CD14-positive monocyte (primary cell): ENCODE measurements around the gene IDH1. TPM values are rescaled to one million over a fixed set of nuclear protein-coding genes. Genes with fewer than 3 reads are reported as not detected.

ENCODE experiments used
- DNase-seq, 3 donors: peaks; one replicate each; pipeline ENCODE4 v3.0.0-alpha.2; 2011 to 2022
- H2AFZ ChIP-seq: 2 replicates; pipeline ENCODE4 v1.6.0; 2012; ENCODE audit warnings: mild to moderate bottlenecking, low read depth, low read length, inconsistent platforms; ENCODE audit not compliant: insufficient read depth, poor library complexity, severe bottlenecking
- H3K27ac ChIP-seq, 2 donors: 1 replicate in 1 of 2; 2 replicates in 1 of 2; pipeline ENCODE4 v1.5.1; 2012 to 2013; ENCODE audit warnings: low read length in 2 of 2, control low read depth in 1 of 2, inconsistent platforms in 1 of 2, low read depth in 1 of 2, mild to moderate bottlenecking in 1 of 2
- H3K27me3 ChIP-seq, 2 donors: one replicate each; pipeline versions ENCODE4 v1.6.0 to v1.6.1; 2011 to 2013; ENCODE audit warnings: low read length in 2 of 2; ENCODE audit not compliant: control insufficient read depth in 2 of 2, insufficient read depth in 2 of 2
- H3K36me3 ChIP-seq, 2 donors: replicated peaks in 1 of 2; 1 replicate in 1 of 2; 2 replicates in 1 of 2; pipeline versions ENCODE4 v1.5.1 to v1.6.1; 2012 to 2013; ENCODE audit warnings: low read length in 2 of 2, control low read depth in 1 of 2, inconsistent platforms in 1 of 2, mild to moderate bottlenecking in 1 of 2; ENCODE audit not compliant: insufficient read depth in 2 of 2, control insufficient read depth in 1 of 2
- H3K4me1 ChIP-seq, 2 donors: 1 replicate in 1 of 2; 2 replicates in 1 of 2; pipeline versions ENCODE4 v1.5.1 to v1.6.1; 2012 to 2013; ENCODE audit warnings: low read length in 2 of 2, control low read depth in 1 of 2, inconsistent platforms in 1 of 2, mild to moderate bottlenecking in 1 of 2, moderate library complexity in 1 of 2; ENCODE audit not compliant: insufficient read depth in 2 of 2, control insufficient read depth in 1 of 2
- H3K4me2 ChIP-seq: replicated peaks from 2 replicates; pipeline ENCODE3; 2012; ENCODE audit warnings: low read length, moderate library complexity, mild to moderate bottlenecking; ENCODE audit not compliant: poor library complexity, severe bottlenecking; ENCODE audit errors: extremely low read depth
- H3K4me3 ChIP-seq, 3 experiments: fragments of 200-600 bp in 1 of 3; sonication (generic) in 1 of 3; replicated peaks in 1 of 3; 1 replicate in 2 of 3; 2 replicates in 1 of 3; pipeline ENCODE4 v1.5.1; 2011 to 2013; ENCODE audit warnings: low read length in 3 of 3, mild to moderate bottlenecking in 3 of 3, control low read depth in 2 of 3, low read depth in 2 of 3, inconsistent platforms in 1 of 3, moderate library complexity in 1 of 3
- H3K79me2 ChIP-seq: 2 replicates; pipeline ENCODE4 v1.6.0; 2012; ENCODE audit warnings: mild to moderate bottlenecking, control low read depth, inconsistent platforms, low read length, moderate library complexity; ENCODE audit not compliant: insufficient read depth
- H3K9ac ChIP-seq: 2 replicates; pipeline ENCODE4 v1.6.0; 2017; ENCODE audit warnings: low read length, mild to moderate bottlenecking; ENCODE audit not compliant: insufficient read depth, poor library complexity, severe bottlenecking
- H3K9me3 ChIP-seq, 2 donors: replicated peaks in 1 of 2; 1 replicate in 1 of 2; 2 replicates in 1 of 2; pipeline versions ENCODE4 v1.5.1 to v1.6.1; 2012 to 2013; ENCODE audit warnings: low read length in 2 of 2, control low read depth in 1 of 2; ENCODE audit not compliant: control insufficient read depth in 1 of 2, insufficient read depth in 1 of 2
- H4K20me1 ChIP-seq: 2 replicates; pipeline ENCODE4 v1.6.0; 2012; ENCODE audit warnings: mild to moderate bottlenecking, low read length, control low read depth, moderate library complexity; ENCODE audit not compliant: insufficient read depth
- H3K27ac Mint-ChIP-seq, 7 donors: one replicate each; pipeline ENCODE4 v1.8.0; 2020; ENCODE audit warnings: mild to moderate bottlenecking in 7 of 7, mixed read lengths in 7 of 7, moderate library complexity in 6 of 7, inconsistent platforms in 2 of 7
- H3K27me3 Mint-ChIP-seq, 3 donors: one replicate each; pipeline ENCODE4 v1.8.0; 2021 to 2022; ENCODE audit warnings: low read depth in 3 of 3, mild to moderate bottlenecking in 3 of 3, mixed read lengths in 3 of 3, moderate library complexity in 3 of 3, inconsistent platforms in 1 of 3
- H3K36me3 Mint-ChIP-seq, 2 donors: one replicate each; pipeline ENCODE4 v1.8.0; 2020; ENCODE audit warnings: mixed read lengths in 2 of 2, inconsistent platforms in 1 of 2, mild to moderate bottlenecking in 1 of 2
- H3K4me1 Mint-ChIP-seq: one replicate; pipeline ENCODE4 v1.8.0; 2020; ENCODE audit warnings: mild to moderate bottlenecking, mixed read lengths
- H3K4me3 Mint-ChIP-seq, 2 donors: one replicate each; pipeline ENCODE4 v1.8.0; 2020; ENCODE audit warnings: mild to moderate bottlenecking in 2 of 2, mixed read lengths in 2 of 2, moderate library complexity in 1 of 2
- H3K9me3 Mint-ChIP-seq, 7 donors: one replicate each; pipeline ENCODE4 v1.8.0; 2020 to 2022; ENCODE audit warnings: mixed read lengths in 7 of 7, mild to moderate bottlenecking in 6 of 7, moderate library complexity in 6 of 7, inconsistent platforms in 2 of 7
- WGBS: methylation state at CpG from one replicate; pipeline ENCODE4 v1.1.5; 2013; ENCODE audit warnings: missing lambda C conversion rate; ENCODE audit not compliant: insufficient coverage; 5-methylcytosine and 5-hydroxymethylcytosine counted together
- intact Hi-C, 2 donors: fragments of 100-400 bp; cut with micrococcal nuclease; formaldehyde crosslinking; loops; one replicate each; pipeline versions ENCODE4 v1.15.0 to v1.15.1; 2023
- polyA plus RNA-seq, 3 donors: library from polyadenylated mRNA; depleted of rRNA in 1 of 3; unstranded in 2 of 3; stranded (reverse) in 1 of 3; fragments of 300-500 nt in 2 of 3; fragments of >200 nt in 1 of 3; fragmentation: Illumina TruSeq in 2 of 3; gene quantifications; 1 replicate in 2 of 3; 2 replicates in 1 of 3; pipeline ENCODE4 v1.2.3, GENCODE V29; 2012 to 2021
- TF ChIP-seq, protein P1 (sequence below): fragments of 200-600 bp; IDR thresholded peaks from one replicate; pipeline ENCODE4 v1.8.0; 2022; ENCODE audit warnings: antibody characterized with exemption, mild to moderate bottlenecking

IDH1 gene
- polyA plus RNA-seq, 3 donors, result 33.6 to 120 (median 115) TPM

DNA sequence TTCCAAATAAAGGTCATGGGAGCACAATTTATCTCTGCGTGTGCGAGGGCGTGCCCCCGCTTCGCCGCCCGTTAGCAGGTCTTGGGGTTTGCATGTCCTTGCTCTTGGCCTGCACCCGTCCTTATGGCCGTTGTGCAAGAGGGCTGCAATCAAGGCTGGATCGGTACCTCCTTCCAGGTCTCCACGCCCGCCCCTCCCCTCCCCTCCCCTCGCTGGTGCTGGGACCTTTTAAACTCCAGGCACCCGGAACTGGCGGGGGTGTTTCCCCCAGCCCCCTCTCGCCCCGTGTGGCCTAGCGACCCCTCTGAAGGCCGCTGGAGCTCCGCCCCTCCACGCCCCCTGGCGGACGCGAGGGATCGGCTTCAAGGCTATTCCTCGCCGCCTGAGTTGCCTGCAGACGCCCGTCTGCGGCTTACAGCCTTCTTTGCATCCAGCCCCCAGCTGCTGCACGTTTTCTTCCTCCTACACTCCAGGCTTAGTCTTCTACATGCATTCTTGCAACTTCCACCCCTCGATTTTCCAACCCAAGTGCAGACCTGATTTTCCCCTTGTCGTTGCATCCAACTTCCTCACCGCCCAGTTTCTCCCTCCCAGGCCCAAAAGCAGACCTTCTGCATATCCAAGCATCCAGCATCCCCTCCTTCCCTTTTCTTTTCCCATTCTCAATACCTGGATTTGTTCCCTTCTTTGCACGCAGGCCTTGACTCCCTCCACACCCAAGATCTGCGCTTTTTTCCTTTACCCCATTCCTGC is 577 bp downstream of the IDH1 start:
- Histone ChIP-seq H3K4me2 (peak overlapping the region; percentile 97), H3K79me2 (peaks cover 56% of the 10 kb centered on the region), H2AFZ (peak overlapping the region; percentile 99), H3K9ac (peak overlapping the region; percentile 62), H3K4me1 (peaks cover 48 to 54% of the 10 kb centered on the region in 2 donors), H3K9me3 (no peaks in the 10 kb centered on the region), H4K20me1 (peaks cover 32% of the 10 kb centered on the region), H3K36me3 (peaks cover 16 to 29% of the 10 kb centered on the region in 2 donors), H3K27me3 (no peaks in the 10 kb centered on the region), H3K27ac (peak overlapping the region; percentile 62 to 69), H3K4me3 (peak overlapping the region; percentile 92 to 100 (median 97))
- Mint-ChIP-seq H3K4me3 (peak overlapping the region; percentile 88 to 97), H3K36me3 (peaks cover 17 to 19% of the 10 kb centered on the region in 2 donors), H3K27ac (peak overlapping the region; percentile 65 to 96 (median 88)), H3K9me3 (peaks cover 0 to 4% (median 0%) of the 10 kb centered on the region in 7 donors), H3K4me1 (peaks cover 53% of the 10 kb centered on the region), H3K27me3 (no peaks in the 10 kb centered on the region)
- intact Hi-C loops, result loop anchor here (2.0 to 10.0 kb wide), 4 partner anchors 15 to 1489 kb away; partner anchors contain the start of genes FASTKD2 (in 1 of the 2) and MDH1B (in 1 of the 2)
- WGBS, result under 1% methylated on average over 35 of the region's 36 CpGs
- DNase-seq, result peak; percentile 70 to 72 (median 71)
- TF ChIP-seq, protein P1, sequence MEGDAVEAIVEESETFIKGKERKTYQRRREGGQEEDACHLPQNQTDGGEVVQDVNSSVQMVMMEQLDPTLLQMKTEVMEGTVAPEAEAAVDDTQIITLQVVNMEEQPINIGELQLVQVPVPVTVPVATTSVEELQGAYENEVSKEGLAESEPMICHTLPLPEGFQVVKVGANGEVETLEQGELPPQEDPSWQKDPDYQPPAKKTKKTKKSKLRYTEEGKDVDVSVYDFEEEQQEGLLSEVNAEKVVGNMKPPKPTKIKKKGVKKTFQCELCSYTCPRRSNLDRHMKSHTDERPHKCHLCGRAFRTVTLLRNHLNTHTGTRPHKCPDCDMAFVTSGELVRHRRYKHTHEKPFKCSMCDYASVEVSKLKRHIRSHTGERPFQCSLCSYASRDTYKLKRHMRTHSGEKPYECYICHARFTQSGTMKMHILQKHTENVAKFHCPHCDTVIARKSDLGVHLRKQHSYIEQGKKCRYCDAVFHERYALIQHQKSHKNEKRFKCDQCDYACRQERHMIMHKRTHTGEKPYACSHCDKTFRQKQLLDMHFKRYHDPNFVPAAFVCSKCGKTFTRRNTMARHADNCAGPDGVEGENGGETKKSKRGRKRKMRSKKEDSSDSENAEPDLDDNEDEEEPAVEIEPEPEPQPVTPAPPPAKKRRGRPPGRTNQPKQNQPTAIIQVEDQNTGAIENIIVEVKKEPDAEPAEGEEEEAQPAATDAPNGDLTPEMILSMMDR, result peak; percentile 88

DNA sequence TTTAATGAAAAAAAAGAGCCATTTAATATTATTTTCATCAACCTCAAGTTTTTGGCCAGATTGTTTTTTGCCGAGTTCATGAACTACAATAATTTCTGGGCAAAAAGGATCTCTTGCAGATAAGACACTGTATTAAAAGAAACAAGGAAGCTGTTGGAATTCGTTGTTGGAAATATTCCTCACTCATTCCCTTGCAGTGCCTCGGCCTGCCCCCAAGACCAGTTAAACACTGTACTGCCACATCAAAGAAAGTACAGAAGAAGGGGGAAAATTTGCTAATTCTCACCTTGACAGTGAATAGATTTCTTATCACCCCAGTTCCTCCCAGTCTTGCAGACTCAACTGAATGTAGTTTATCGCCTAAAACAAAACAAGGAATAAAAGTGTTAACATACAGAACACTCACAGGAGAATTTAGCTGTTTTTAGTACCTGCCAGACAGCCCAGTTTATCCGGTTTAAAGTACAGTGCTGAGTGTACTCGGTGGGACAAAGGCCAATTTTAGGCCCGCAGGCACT is 1.2 kb downstream of the IDH1 start:
- Mint-ChIP-seq H3K27ac (peak overlapping the region; percentile 65 to 93 (median 88)), H3K9me3 (peaks cover 0 to 1% (median 0%) of the 10 kb centered on the region in 7 donors), H3K4me1 (peaks cover 53% of the 10 kb centered on the region), H3K4me3 (peak overlapping the region; percentile 88 to 97), H3K36me3 (peaks cover 22 to 25% of the 10 kb centered on the region in 2 donors), H3K27me3 (no peaks in the 10 kb centered on the region)
- DNase-seq, result no peak
- H3K9ac ChIP-seq, result peak overlapping the region; percentile 62
- peaks cover 48 to 54% of the 10 kb centered on the region in 2 donors for H3K4me1 ChIP-seq
- intact Hi-C loops, result loop anchor here (2.0 to 10.0 kb wide), 4 partner anchors 15 to 1489 kb away; partner anchors contain the start of genes FASTKD2 (in 1 of the 2) and MDH1B (in 1 of the 2)
- H2AFZ ChIP-seq, result peak overlapping the region; percentile 99
- H3K27me3 ChIP-seq, result no peaks in the 10 kb centered on the region
- 0% methylated on average over 3 of the region's 7 CpGs for WGBS
- peaks cover 23 to 35% of the 10 kb centered on the region in 2 donors for H3K36me3 ChIP-seq
- H3K9me3 ChIP-seq, result no peaks in the 10 kb centered on the region
- peak overlapping the region; percentile 97 for H3K4me2 ChIP-seq
- TF ChIP-seq, protein P1, result no peak
- peak overlapping the region; percentile 62 to 69 for H3K27ac ChIP-seq
- H3K79me2 ChIP-seq, result peaks cover 62% of the 10 kb centered on the region
- H3K4me3 ChIP-seq, result peak overlapping the region; percentile 92 to 100 (median 97)
- H4K20me1 ChIP-seq, result peaks cover 32% of the 10 kb centered on the region
